Trophoblast cell (in vitro differentiated cells and primary cell): ENCODE data around the gene CALHM4.

Experiments
- DNase-seq, 2 donors: peaks; one replicate each; pipeline ENCODE4 v3.0.0-alpha.2; 2016
- H2AFZ ChIP-seq: 2 replicates; pipeline ENCODE4 v1.6.1; 2013; ENCODE audit warnings: low read length, moderate library complexity, mild to moderate bottlenecking; ENCODE audit not compliant: insufficient read depth, poor library complexity
- H2AK5ac ChIP-seq: 2 replicates; pipeline ENCODE4 v1.6.1; 2013; ENCODE audit warnings: mild to moderate bottlenecking, low read length
- H2BK120ac ChIP-seq: 2 replicates; pipeline ENCODE4 v1.6.1; 2013; ENCODE audit warnings: low read length, mild to moderate bottlenecking, moderate library complexity; ENCODE audit not compliant: insufficient read depth, poor library complexity
- H2BK12ac ChIP-seq: 2 replicates; pipeline ENCODE4 v1.6.1; 2013; ENCODE audit warnings: mild to moderate bottlenecking, low read length, moderate library complexity
- H2BK5ac ChIP-seq: 2 replicates; pipeline ENCODE4 v1.6.1; 2013; ENCODE audit warnings: low read length, low read depth, moderate library complexity, mild to moderate bottlenecking; ENCODE audit not compliant: poor library complexity
- H3K14ac ChIP-seq: 2 replicates; pipeline ENCODE4 v1.6.1; 2013; ENCODE audit warnings: mild to moderate bottlenecking, low read length
- H3K18ac ChIP-seq: 2 replicates; pipeline ENCODE4 v1.6.1; 2013; ENCODE audit warnings: mild to moderate bottlenecking, low read length
- H3K23ac ChIP-seq: 2 replicates; pipeline ENCODE4 v1.6.1; 2013; ENCODE audit warnings: low read length
- H3K27ac ChIP-seq: 2 replicates; pipeline ENCODE4 v1.5.1; 2013; ENCODE audit warnings: low read depth, mild to moderate bottlenecking, inconsistent platforms, low read length, moderate library complexity
- H3K27me3 ChIP-seq: 2 replicates; pipeline ENCODE4 v1.6.1; 2013; ENCODE audit warnings: inconsistent platforms, mild to moderate bottlenecking, low read length, moderate library complexity; ENCODE audit not compliant: insufficient read depth
- H3K36me3 ChIP-seq, 2 experiments: 1 replicate in 1 of 2; 2 replicates in 1 of 2; pipeline ENCODE4 v1.6.1; 2013; ENCODE audit warnings: low read length in 2 of 2, mild to moderate bottlenecking in 2 of 2, moderate library complexity in 1 of 2; ENCODE audit not compliant: insufficient read depth in 2 of 2, control insufficient read depth in 1 of 2
- H3K4ac ChIP-seq: 2 replicates; pipeline ENCODE4 v1.6.1; 2013; ENCODE audit warnings: low read depth, mild to moderate bottlenecking, low read length, moderate library complexity
- H3K4me1 ChIP-seq, 2 experiments: 1 replicate in 1 of 2; 2 replicates in 1 of 2; pipeline ENCODE4 v1.6.1; 2013; ENCODE audit warnings: low read length in 2 of 2, mild to moderate bottlenecking in 2 of 2, moderate library complexity in 1 of 2; ENCODE audit not compliant: insufficient read depth in 2 of 2, control insufficient read depth in 1 of 2
- H3K4me2 ChIP-seq: 2 replicates; pipeline ENCODE4 v1.6.1; 2013; ENCODE audit warnings: inconsistent platforms, mild to moderate bottlenecking, low read length, moderate library complexity
- H3K4me3 ChIP-seq: 2 replicates; pipeline ENCODE4 v1.5.1; 2013; ENCODE audit warnings: mild to moderate bottlenecking, low read depth, low read length, inconsistent platforms
- H3K79me1 ChIP-seq: one replicate; pipeline ENCODE4 v1.6.1; 2013; ENCODE audit warnings: low read length
- H3K79me2 ChIP-seq: 2 replicates; pipeline ENCODE4 v1.6.1; 2013; ENCODE audit warnings: low read length, mild to moderate bottlenecking; ENCODE audit not compliant: control insufficient read depth, insufficient read depth, poor library complexity
- H3K9ac ChIP-seq: 2 replicates; pipeline ENCODE4 v1.6.1; 2013; ENCODE audit warnings: mild to moderate bottlenecking, low read length
- H3K9me3 ChIP-seq: 2 replicates; pipeline ENCODE4 v1.6.1; 2013; ENCODE audit warnings: low read depth, mild to moderate bottlenecking, control low read depth, inconsistent platforms, low read length; ENCODE audit not compliant: insufficient read depth
- H4K12ac ChIP-seq: 2 replicates; pipeline ENCODE4 v1.6.1; 2013; ENCODE audit warnings: low read depth, mild to moderate bottlenecking, low read length, moderate library complexity
- H4K8ac ChIP-seq: 2 replicates; pipeline ENCODE4 v1.6.1; 2013; ENCODE audit warnings: low read depth, mild to moderate bottlenecking, low read length, moderate library complexity
- H4K91ac ChIP-seq: one replicate; pipeline ENCODE4 v1.6.1; 2013; ENCODE audit warnings: low read depth, mild to moderate bottlenecking, low read length, moderate library complexity
- WGBS: extraction: QIAGEN DNeasy Blood & Tissue Kit; methylation state at CpG from one replicate; pipeline ENCODE4 v1.1.7; 2013; ENCODE audit warnings: missing lambda C conversion rate; ENCODE audit not compliant: insufficient read length, insufficient coverage; ENCODE audit errors: extremely low coverage; 5-methylcytosine and 5-hydroxymethylcytosine counted together

The CALHM4 gene

DNA sequence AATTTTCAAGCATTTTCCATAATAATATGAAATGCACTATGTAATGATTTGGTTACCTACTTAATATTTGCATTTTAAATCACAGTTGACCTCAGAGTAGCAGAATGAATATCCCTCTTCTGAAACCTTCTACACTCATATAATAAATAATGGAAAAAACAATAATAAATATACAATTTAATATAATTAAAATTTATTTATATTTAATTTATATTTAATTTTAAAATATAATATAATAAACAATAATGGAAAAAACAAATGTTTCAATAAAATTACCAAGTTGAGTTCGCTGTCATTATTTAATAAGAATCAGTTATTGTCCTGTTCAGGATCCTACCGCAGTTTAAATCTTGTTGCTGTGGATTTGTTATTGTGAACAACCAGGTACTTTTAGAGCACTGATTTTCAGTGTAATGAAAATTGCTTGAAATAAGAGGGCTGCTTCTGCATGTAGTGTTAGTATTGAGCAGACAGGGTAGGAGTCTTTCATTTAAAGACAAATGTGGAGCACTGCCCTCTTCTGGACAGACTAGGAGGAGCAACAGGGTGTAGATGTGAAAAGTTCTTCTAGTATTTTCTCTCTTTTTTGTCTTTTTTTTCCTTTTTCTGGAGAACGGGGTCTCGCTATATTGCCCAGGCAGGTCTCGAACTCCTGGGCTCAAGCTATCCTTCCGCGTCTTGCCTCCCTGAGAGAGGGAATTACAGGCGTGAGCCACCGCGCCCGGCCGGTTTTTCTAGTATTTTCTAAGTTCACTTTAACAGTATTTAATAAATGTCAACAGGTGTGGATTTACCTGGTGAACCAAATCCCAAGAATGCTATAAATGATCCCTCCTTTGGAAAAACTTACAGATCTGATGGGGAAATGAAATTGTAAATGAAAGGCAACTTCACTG, 21.6 kb upstream of the CALHM4 start:
- WGBS: no CpG with 5 or more reads among the region's 12 CpGs
- no peaks in the 10 kb centered on the region for H3K27me3 ChIP-seq
- no peak overlapping the region for H2AK5ac ChIP-seq
- H2BK5ac ChIP-seq: no peak overlapping the region
- H2AFZ ChIP-seq: no peak overlapping the region
- H4K91ac ChIP-seq: no peak overlapping the region
- no peak overlapping the region for H3K14ac ChIP-seq
- H3K4ac ChIP-seq: no peak overlapping the region
- H3K23ac ChIP-seq: no peak overlapping the region
- DNase-seq: peak; percentile 34 to 76
- no peak overlapping the region for H3K4me2 ChIP-seq
- no peak overlapping the region for H4K12ac ChIP-seq
- no peak overlapping the region for H3K18ac ChIP-seq
- H3K79me1 ChIP-seq: peaks cover 1% of the 10 kb centered on the region
- H2BK12ac ChIP-seq: no peak overlapping the region
- no peak overlapping the region for H3K9ac ChIP-seq
- no peak overlapping the region for H3K27ac ChIP-seq
- no peaks in the 10 kb centered on the region for H3K9me3 ChIP-seq
- peaks cover 7% of the 10 kb centered on the region in 2 experiments for H3K4me1 ChIP-seq
- H4K8ac ChIP-seq: no peak overlapping the region
- H3K79me2 ChIP-seq: peaks cover 1% of the 10 kb centered on the region
- no peaks in the 10 kb centered on the region for H3K36me3 ChIP-seq
- no peak overlapping the region for H3K4me3 ChIP-seq
- H2BK120ac ChIP-seq: no peak overlapping the region

DNA sequence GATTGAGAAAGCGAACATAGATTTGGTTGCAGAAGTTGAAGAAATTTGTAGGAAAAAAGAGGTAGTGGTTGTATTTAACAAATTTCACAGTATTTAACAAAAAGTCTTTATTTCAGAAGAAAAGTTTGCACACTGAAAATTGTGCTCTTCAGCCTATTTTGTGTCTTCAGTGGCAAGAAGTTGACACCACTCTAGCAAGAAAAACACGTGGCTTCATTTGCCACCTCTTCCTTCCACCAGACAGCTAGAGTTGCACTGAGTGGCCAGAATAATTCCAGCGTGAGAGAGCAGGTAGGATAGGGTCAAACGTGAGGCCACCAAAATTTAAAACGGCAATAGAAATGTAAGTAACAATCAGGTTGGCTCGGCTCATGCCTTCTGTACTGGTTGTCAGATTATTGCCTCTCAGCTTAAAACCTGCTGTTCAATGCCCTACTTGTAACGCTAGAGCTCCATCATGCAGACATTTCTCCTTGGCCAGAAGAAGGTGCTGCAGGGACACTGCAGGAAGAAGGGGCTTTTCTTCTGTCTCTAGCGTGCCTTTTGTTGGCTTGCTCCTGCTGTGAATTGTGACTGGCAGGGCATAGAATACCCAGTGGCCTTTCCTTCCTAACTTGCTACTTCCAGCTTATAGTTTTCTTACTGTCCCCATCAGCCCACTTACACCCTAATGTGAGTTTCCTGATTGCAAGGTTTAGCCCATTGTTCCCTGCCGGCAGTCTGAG, 20.2 kb upstream of the CALHM4 start:
- no peak overlapping the region for H3K4ac ChIP-seq
- no peak overlapping the region for H3K4me2 ChIP-seq
- DNase-seq: no peak
- H2BK120ac ChIP-seq: no peak overlapping the region
- H3K23ac ChIP-seq: no peak overlapping the region
- H2BK5ac ChIP-seq: no peak overlapping the region
- WGBS: no CpG with 5 or more reads among the region's 9 CpGs
- no peak overlapping the region for H2BK12ac ChIP-seq
- no peak overlapping the region for H3K18ac ChIP-seq
- H3K27ac ChIP-seq: no peak overlapping the region
- no peak overlapping the region for H2AK5ac ChIP-seq
- H4K12ac ChIP-seq: no peak overlapping the region
- H3K9me3 ChIP-seq: no peaks in the 10 kb centered on the region
- peaks cover 1% of the 10 kb centered on the region for H3K79me1 ChIP-seq
- H4K91ac ChIP-seq: no peak overlapping the region
- H3K4me3 ChIP-seq: no peak overlapping the region
- no peak overlapping the region for H2AFZ ChIP-seq
- peaks cover 1% of the 10 kb centered on the region for H3K79me2 ChIP-seq
- H3K9ac ChIP-seq: no peak overlapping the region
- H3K4me1 ChIP-seq: peaks cover 7% of the 10 kb centered on the region in 2 experiments
- H3K27me3 ChIP-seq: no peaks in the 10 kb centered on the region
- H3K36me3 ChIP-seq: no peaks in the 10 kb centered on the region
- H3K14ac ChIP-seq: no peak overlapping the region
- H4K8ac ChIP-seq: no peak overlapping the region

DNA sequence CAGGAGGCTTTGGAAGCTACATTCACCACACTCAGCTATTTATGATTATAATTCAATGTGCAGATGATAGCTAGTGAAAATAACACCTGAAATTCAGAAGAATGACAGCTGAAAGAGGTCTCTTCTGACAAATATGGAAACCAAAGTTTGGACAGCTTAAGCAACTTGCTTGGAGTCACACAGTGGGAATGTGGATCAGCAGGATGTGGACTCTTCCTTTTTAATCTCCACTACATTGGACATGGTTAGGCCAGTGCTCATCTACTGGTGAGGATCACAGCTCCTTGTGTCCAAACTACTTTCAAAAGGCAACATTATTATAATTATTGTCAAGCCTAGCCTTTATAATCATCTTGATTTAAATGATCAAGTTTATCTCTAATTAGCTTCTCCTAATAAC, 18.4 kb upstream of the CALHM4 start:
- H3K23ac ChIP-seq: no peak overlapping the region
- no peaks in the 10 kb centered on the region for H3K36me3 ChIP-seq
- H3K18ac ChIP-seq: no peak overlapping the region
- no peaks in the 10 kb centered on the region for H3K9me3 ChIP-seq
- no peak overlapping the region for H4K8ac ChIP-seq
- peak; percentile 60 to 84 for DNase-seq
- H2BK120ac ChIP-seq: no peak overlapping the region
- no peak overlapping the region for H3K4me3 ChIP-seq
- no peaks in the 10 kb centered on the region for H3K79me1 ChIP-seq
- H3K27me3 ChIP-seq: no peaks in the 10 kb centered on the region
- no peak overlapping the region for H3K27ac ChIP-seq
- H2BK12ac ChIP-seq: no peak overlapping the region
- H3K4me2 ChIP-seq: no peak overlapping the region
- no peak overlapping the region for H3K9ac ChIP-seq
- no peak overlapping the region for H2BK5ac ChIP-seq
- H4K91ac ChIP-seq: no peak overlapping the region
- H2AFZ ChIP-seq: no peak overlapping the region
- H3K4ac ChIP-seq: no peak overlapping the region
- H3K79me2 ChIP-seq: no peaks in the 10 kb centered on the region
- no peaks in the 10 kb centered on the region for H3K4me1 ChIP-seq
- H3K14ac ChIP-seq: no peak overlapping the region
- no peak overlapping the region for H2AK5ac ChIP-seq
- no peak overlapping the region for H4K12ac ChIP-seq

DNA sequence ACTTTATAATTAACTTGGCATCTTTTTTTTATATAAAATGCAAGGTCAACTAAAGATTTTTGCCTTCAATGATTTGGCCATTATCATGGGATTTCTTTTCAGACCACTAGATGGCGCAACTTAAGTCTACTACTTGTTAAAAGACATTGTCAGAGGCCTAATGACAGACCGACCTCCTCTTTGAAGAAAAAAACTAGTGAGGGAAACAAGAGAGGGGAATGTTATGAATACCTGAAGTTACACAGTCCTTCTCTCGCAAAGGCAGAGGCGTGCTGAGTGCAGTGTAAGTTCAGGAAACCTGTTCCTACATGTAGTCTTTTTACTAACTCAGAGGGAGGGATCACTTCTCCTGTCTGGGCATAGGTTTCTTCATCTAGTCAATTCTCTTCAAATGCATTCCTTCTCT, 17.3 kb upstream of the CALHM4 start:
- no peak overlapping the region for H2BK12ac ChIP-seq
- no peak overlapping the region for H2AK5ac ChIP-seq
- no peak overlapping the region for H3K9ac ChIP-seq
- no peak overlapping the region for H3K27ac ChIP-seq
- WGBS: no CpG with 5 or more reads among the region's 4 CpGs
- H3K79me2 ChIP-seq: no peaks in the 10 kb centered on the region
- no peak overlapping the region for H4K12ac ChIP-seq
- no peak overlapping the region for H3K4me2 ChIP-seq
- no peaks in the 10 kb centered on the region for H3K4me1 ChIP-seq
- no peak overlapping the region for H3K23ac ChIP-seq
- no peak overlapping the region for H4K91ac ChIP-seq
- no peak overlapping the region for H3K4me3 ChIP-seq
- H4K8ac ChIP-seq: no peak overlapping the region
- H2BK5ac ChIP-seq: no peak overlapping the region
- peak; percentile 21 to 89 for DNase-seq
- no peaks in the 10 kb centered on the region for H3K27me3 ChIP-seq
- H3K18ac ChIP-seq: no peak overlapping the region
- no peaks in the 10 kb centered on the region for H3K9me3 ChIP-seq
- H2AFZ ChIP-seq: no peak overlapping the region
- H3K4ac ChIP-seq: no peak overlapping the region
- no peaks in the 10 kb centered on the region for H3K79me1 ChIP-seq
- H2BK120ac ChIP-seq: no peak overlapping the region
- no peaks in the 10 kb centered on the region for H3K36me3 ChIP-seq
- H3K14ac ChIP-seq: no peak overlapping the region
